Measurements from ENCODE around the gene TMEM163.

DNA sequence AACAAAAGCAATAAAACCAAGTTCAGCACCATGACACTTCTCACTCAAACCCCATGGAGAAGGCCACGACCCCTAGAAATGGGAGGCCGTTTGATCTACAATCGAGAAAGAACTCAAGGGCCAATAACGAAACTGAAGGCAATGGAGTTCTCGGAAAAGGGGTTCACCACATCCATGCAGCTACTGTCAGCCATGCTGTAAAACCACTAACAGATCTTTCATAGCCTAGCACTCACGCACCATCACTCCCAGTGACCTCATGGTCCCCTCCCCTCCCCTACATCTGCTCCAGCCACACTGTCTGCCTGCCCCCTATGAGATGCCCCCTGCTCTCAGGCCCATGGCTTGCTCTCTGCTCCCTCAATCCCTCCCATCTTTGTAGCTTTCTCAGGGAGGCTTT, 135.3 kb downstream of the TMEM163 start:
- TF ChIP-seq ZFX (IDR thresholded peaks at IDR 0.05) (no peak), POLR2A (IDR thresholded peaks at IDR 0.05; ENCODE audit: borderline replicate concordance, extremely low read depth, insufficient read depth, insufficient read length) (no peak), CEBPB (IDR thresholded peaks at IDR 0.05; ENCODE audit: low read depth) (no peak), SIN3A (IDR thresholded peaks at IDR 0.05; ENCODE audit: low read depth) (no peak), EGR1 (IDR thresholded peaks at IDR 0.05; ENCODE audit: low read depth) (no peak), JUND (IDR thresholded peaks at IDR 0.05) (no peak), CBX3 (IDR thresholded peaks at IDR 0.05; ENCODE audit: low read depth) (no peak), SP1 (IDR thresholded peaks at IDR 0.05; ENCODE audit: low read depth) (no peak)
- TF ChIP-seq, protein P1, sequence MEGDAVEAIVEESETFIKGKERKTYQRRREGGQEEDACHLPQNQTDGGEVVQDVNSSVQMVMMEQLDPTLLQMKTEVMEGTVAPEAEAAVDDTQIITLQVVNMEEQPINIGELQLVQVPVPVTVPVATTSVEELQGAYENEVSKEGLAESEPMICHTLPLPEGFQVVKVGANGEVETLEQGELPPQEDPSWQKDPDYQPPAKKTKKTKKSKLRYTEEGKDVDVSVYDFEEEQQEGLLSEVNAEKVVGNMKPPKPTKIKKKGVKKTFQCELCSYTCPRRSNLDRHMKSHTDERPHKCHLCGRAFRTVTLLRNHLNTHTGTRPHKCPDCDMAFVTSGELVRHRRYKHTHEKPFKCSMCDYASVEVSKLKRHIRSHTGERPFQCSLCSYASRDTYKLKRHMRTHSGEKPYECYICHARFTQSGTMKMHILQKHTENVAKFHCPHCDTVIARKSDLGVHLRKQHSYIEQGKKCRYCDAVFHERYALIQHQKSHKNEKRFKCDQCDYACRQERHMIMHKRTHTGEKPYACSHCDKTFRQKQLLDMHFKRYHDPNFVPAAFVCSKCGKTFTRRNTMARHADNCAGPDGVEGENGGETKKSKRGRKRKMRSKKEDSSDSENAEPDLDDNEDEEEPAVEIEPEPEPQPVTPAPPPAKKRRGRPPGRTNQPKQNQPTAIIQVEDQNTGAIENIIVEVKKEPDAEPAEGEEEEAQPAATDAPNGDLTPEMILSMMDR (IDR thresholded peaks at IDR 0.05 in 2 of 3, conservative IDR thresholded peaks at IDR 0.05 in 1 of 3; ENCODE audit: borderline replicate concordance in 1 of 3, insufficient read depth in 1 of 3, low read depth in 2 of 3, low read length in 2 of 3), result no peak

All from HCT116 (cell line).